H1 (cell line): ENCODE results near the gene ADGB. TPM values are rescaled to one million over a fixed set of nuclear protein-coding genes. Genes with fewer than 3 reads are reported as not detected.

Source experiments
- ATF2 ChIP-seq: IDR thresholded peaks from 2 replicates; pipeline ENCODE4 v1.6.1; 2012; ENCODE audit warnings: low read length, inconsistent platforms
- CEBPB ChIP-seq: IDR thresholded peaks from 2 replicates; pipeline ENCODE4 v1.6.1; 2012; ENCODE audit warnings: low read depth, low read length
- GTF2F1 ChIP-seq: IDR thresholded peaks from 2 replicates; pipeline ENCODE4 v1.6.1; 2012; ENCODE audit warnings: low read depth, low read length, improper control_type of control experiment, borderline replicate concordance
- SP2 ChIP-seq: IDR thresholded peaks from 2 replicates; pipeline ENCODE4 v1.6.1; 2012; ENCODE audit warnings: mild to moderate bottlenecking, low read length, inconsistent platforms
- TEAD4 ChIP-seq: IDR thresholded peaks from 2 replicates; pipeline ENCODE4 v1.6.1; 2012; ENCODE audit warnings: low read depth, low read length, inconsistent platforms, mixed read lengths
- polyA plus RNA-seq, 7 experiments: library from polyadenylated mRNA; depleted of rRNA in 3 of 7; stranded (reverse) in 5 of 7; unstranded in 2 of 7; fragments of >200 nt in 5 of 7; fragments of 200-250 nt in 2 of 7; gene quantifications; 1 replicate in 5 of 7; 2 replicates in 1 of 7; 4 replicates in 1 of 7; pipeline versions ENCODE4 v1.2.1 to v1.2.3, GENCODE V29; 2011 to 2013; ENCODE audit warnings: missing spikeins in 2 of 7, mixed read lengths in 2 of 7
- total RNA-seq: library from RNA; stranded (reverse); fragmentation: NEBNext Ultra II Directional; extraction: Animal tissue kit (Norgen Biotek cat#: 25700); gene quantifications from 2 replicates; pipeline ENCODE4 v1.2.1, GENCODE V29; 2021

ADGB gene
- total and polyA plus RNA-seq, 2 of the 8 experiments (the other 6 are each of a cell fraction or from before 2014, with no cell fraction given) = not detected

GRCh38 chr6:146693342-146693741 lies 94.6 kb downstream of the ADGB start (continued):
- TF ChIP-seq ATF2 (no peak), TEAD4 (no peak), GTF2F1 (no peak), SP2 (no peak), CEBPB (no peak)
